GM12892 (cell line): ENCODE measurements around the gene HAPLN1.

Experiments used
- POLR2A ChIP-seq: IDR thresholded peaks from 2 replicates; pipeline ENCODE4 v1.6.1; 2011; ENCODE audit warnings: low read depth, low read length, control low read depth
- POLR2AphosphoS5 ChIP-seq: IDR thresholded peaks from 2 replicates; pipeline ENCODE4 v1.6.1; 2011; ENCODE audit warnings: low read depth, low read length, control low read depth

GRCh38 chr5:83751201-83751600 lies 30.5 kb upstream of the HAPLN1 start:
- no peak for TF ChIP-seq POLR2AphosphoS5
- no peak for TF ChIP-seq POLR2A
